A549 (cell line): ENCODE results near the gene MRPL22.

ENCODE experiments used
- CBX8 ChIP-seq: fragments of 200-600 bp; sonication (generic); IDR thresholded peaks from 2 replicates; pipeline ENCODE4 v1.6.1; 2016
- CTCF ChIP-seq: fragments of >200 bp; sonication (Bioruptor Twin); formaldehyde crosslinking; IDR thresholded peaks from 3 replicates; pipeline ENCODE4 v1.5.1; 2016
- EP300 ChIP-seq, 2 experiments: fragments of >200 bp; sonication (Bioruptor Twin); formaldehyde crosslinking; IDR thresholded peaks; 2 replicates in 1 of 2; 3 replicates in 1 of 2; pipeline ENCODE4 v1.6.1; 2016 to 2017
- MAX ChIP-seq: IDR thresholded peaks from 2 replicates; pipeline ENCODE4 v1.6.1; 2012
- MAZ ChIP-seq: fragments of 150-350 bp; IDR thresholded peaks from 2 replicates; pipeline ENCODE4 v1.6.1; 2014; ENCODE audit warnings: antibody characterized with exemption, low read depth, low read length, borderline replicate concordance
- NR3C1 ChIP-seq: fragments of >200 bp; sonication (Bioruptor Twin); formaldehyde crosslinking; IDR thresholded peaks from 3 replicates; pipeline ENCODE4 v1.6.1; 2017
- POLR2A ChIP-seq: IDR thresholded peaks from 2 replicates; pipeline ENCODE4 v1.6.1; 2012; ENCODE audit warnings: mild to moderate bottlenecking, low read length
- RCOR1 ChIP-seq: fragments of 150-350 bp; IDR thresholded peaks from 2 replicates; pipeline ENCODE4 v1.6.1; 2014; ENCODE audit warnings: antibody characterized with exemption, low read length, low read depth
- TF ChIP-seq, protein P1 (sequence below): IDR thresholded peaks from 2 replicates; pipeline ENCODE4 v1.6.1; 2012

DNA sequence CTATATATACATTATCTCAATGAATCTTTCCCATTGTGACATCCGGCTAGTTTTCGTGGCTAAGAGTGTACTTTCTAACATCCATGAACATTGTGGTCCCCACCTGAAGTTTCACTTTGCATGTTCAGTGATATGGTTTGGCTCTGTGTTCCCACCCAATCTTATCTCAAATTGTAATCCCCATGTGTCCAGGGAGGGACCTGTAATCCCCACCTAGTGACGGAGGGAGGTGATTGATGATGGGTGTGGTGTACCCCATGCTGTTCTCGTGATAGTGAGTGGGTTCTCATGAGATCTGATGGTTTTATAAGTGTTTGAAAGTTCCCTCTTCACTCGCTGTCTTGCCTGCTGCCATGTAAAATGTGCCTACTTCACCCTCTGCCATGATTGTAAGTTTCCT lies 28.1 kb downstream of the MRPL22 start:
- TF ChIP-seq CTCF (no peak), CBX8 (no peak), RCOR1 (no peak), EP300 (IDR thresholded peaks at IDR 0.05) (no peak), POLR2A (no peak), MAX (no peak), NR3C1 (no peak), MAZ (no peak)
- TF ChIP-seq, protein P1, sequence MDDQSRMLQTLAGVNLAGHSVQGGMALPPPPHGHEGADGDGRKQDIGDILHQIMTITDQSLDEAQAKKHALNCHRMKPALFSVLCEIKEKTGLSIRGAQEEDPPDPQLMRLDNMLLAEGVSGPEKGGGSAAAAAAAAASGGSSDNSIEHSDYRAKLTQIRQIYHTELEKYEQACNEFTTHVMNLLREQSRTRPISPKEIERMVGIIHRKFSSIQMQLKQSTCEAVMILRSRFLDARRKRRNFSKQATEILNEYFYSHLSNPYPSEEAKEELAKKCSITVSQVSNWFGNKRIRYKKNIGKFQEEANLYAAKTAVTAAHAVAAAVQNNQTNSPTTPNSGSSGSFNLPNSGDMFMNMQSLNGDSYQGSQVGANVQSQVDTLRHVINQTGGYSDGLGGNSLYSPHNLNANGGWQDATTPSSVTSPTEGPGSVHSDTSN: no peak
